ENCODE results near the gene UGCG. TPM values are rescaled to one million over a fixed set of nuclear protein-coding genes. Genes with fewer than 3 reads are reported as not detected.

UGCG gene
- total and polyA plus RNA-seq, 2 of the 8 experiments (the other 6 are each of a cell fraction or from before 2014, with no cell fraction given) = 14.9 to 34.0 TPM

DNA sequence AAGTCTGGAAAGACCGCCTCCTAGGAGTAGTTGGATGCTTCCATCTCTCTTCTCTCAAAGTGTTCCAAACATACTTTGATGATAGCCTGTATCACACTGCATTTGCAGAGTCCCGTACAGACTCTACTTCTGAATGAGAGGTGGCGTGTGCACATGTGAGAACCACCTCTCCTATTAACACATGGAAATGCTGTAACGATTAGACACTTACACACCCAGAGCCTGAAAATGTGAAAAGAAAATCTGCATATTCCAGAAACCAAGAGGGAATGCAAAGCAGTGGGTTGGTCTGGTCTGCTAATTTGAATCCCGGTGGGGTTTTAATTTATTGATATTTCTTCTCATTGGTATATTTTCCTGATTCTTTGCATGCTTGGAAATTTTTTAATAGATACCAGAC, 10.5 kb downstream of the UGCG start:
- H3K4me3 ChIP-seq (ENCODE audit: extremely low read depth in 1 of 4, insufficient read depth in 2 of 4, low read depth in 3 of 4, low read length in 4 of 4) = no peak overlapping the region
- 91% methylated on average over 5 of the region's 5 CpGs; no CpG with 5 or more reads in 1 of the 2 experiments for WGBS, 2 experiments (ENCODE audit: extremely low coverage in 1 of 2, insufficient coverage in 1 of 2, insufficient read length in 1 of 2, insufficient replicate concordance in 2 of 2, low coverage in 1 of 2, low lambda C conversion rate in 2 of 2, missing lambda C conversion rate in 1 of 2)
- H3K14ac ChIP-seq (ENCODE audit: insufficient read length) = no peak overlapping the region
- no peak overlapping the region for H4K8ac ChIP-seq (ENCODE audit: extremely low read depth, insufficient read depth, low read length)
- H3K79me2 ChIP-seq (ENCODE audit: control insufficient read depth in 1 of 2, insufficient read depth in 2 of 2, low read length in 2 of 2) = peaks cover 27 to 89% of the 10 kb centered on the region in 2 experiments
- FAIRE-seq = no peak
- no peaks in the 10 kb centered on the region for H3K23me2 ChIP-seq (ENCODE audit: low read depth, low read length)
- no peaks in the 10 kb centered on the region for H3K36me3 ChIP-seq (ENCODE audit: control insufficient read depth in 2 of 4, insufficient read depth in 4 of 4, low read length in 3 of 4)
- no peaks in the 10 kb centered on the region; a peak in 1 of 7 replicates for H3K4me1 ChIP-seq (replicated peaks in 1 of 4; ENCODE audit: control insufficient read depth in 3 of 4, insufficient read depth in 4 of 4, low read length in 3 of 4)
- TF ChIP-seq BRCA1 (IDR thresholded peaks at IDR 0.05; ENCODE audit: low read depth, low read length) (no peak), NANOG (IDR thresholded peaks at IDR 0.05; ENCODE audit: insufficient read depth, low read depth, low read length, poor library complexity, severe bottlenecking) (no peak), GTF2F1 (IDR thresholded peaks at IDR 0.05; ENCODE audit: borderline replicate concordance, low read depth, low read length) (no peak), MAFK (IDR thresholded peaks at IDR 0.05; ENCODE audit: low read depth, low read length) (no peak), JUN (IDR thresholded peaks at IDR 0.05; ENCODE audit: low read depth, low read length) (no peak)
- H3K23ac ChIP-seq (ENCODE audit: insufficient read length) = no peak overlapping the region
- H3K9ac ChIP-seq (replicated peaks in 1 of 4; ENCODE audit: extremely low read depth in 1 of 4, low read depth in 3 of 4, low read length in 3 of 4) = no peak overlapping the region
- H2BK120ac ChIP-seq (replicated peaks; ENCODE audit: low read depth, low read length) = no peak overlapping the region
- H2BK12ac ChIP-seq (ENCODE audit: low read depth, low read length) = no peak overlapping the region
- H3K4ac ChIP-seq (replicated peaks; ENCODE audit: insufficient read length, low read depth, low read length) = no peak overlapping the region
- no peak overlapping the region for H3K27ac ChIP-seq (ENCODE audit: low read depth, low read length)
- ChIA-PET CTCF (ENCODE audit: partially characterized antibody) (no interaction called here), POLR2A (ENCODE audit: partially characterized antibody) (interaction anchor here (2.1 kb wide), 1 partner anchor 10 kb away, joined by 10 read pairs; the partner anchor contains the start of gene UGCG)
- H4K20me1 ChIP-seq (replicated peaks in 1 of 2; ENCODE audit: control insufficient read depth in 1 of 2, insufficient read depth in 2 of 2, low read length in 2 of 2) = peaks cover 9 to 12% of the 10 kb centered on the region in 2 experiments
- no peak overlapping the region for H3K4me2 ChIP-seq (ENCODE audit: insufficient read depth in 1 of 2, low read depth in 2 of 2, low read length in 2 of 2)
- no peak overlapping the region for H2BK15ac ChIP-seq (ENCODE audit: low read length)
- no peak overlapping the region for H4K5ac ChIP-seq (ENCODE audit: insufficient read length, low read depth, low read length)
- no peak overlapping the region for H2AK5ac ChIP-seq (ENCODE audit: low read depth, low read length)
- no peaks in the 10 kb centered on the region for H3K9me3 ChIP-seq (ENCODE audit: insufficient read depth in 2 of 2, low read depth in 1 of 2, low read length in 1 of 2)
- no peak overlapping the region for H2BK20ac ChIP-seq (ENCODE audit: low read length)
- H2AFZ ChIP-seq (ENCODE audit: low read length) = no peak overlapping the region
- H3K27me3 ChIP-seq (replicated peaks in 1 of 4; ENCODE audit: control insufficient read depth in 3 of 4, extremely low read depth in 1 of 4, insufficient read depth in 3 of 4, low read length in 3 of 4) = no peaks in the 10 kb centered on the region
- H2BK5ac ChIP-seq (ENCODE audit: low read depth, low read length) = no peak overlapping the region
- no peak for DNase-seq (ENCODE audit: low read depth in 1 of 2, low spot score in 2 of 2)
- peaks cover 13% of the 10 kb centered on the region; the same call in 1 of the 2 replicates for H3K79me1 ChIP-seq (ENCODE audit: low read depth, low read length)
- no peak overlapping the region for H3K56ac ChIP-seq (replicated peaks; ENCODE audit: insufficient read length, low read depth, low read length)
- H4K91ac ChIP-seq (replicated peaks; ENCODE audit: insufficient read length, low read length) = no peak overlapping the region
- no peak overlapping the region for H3K18ac ChIP-seq (ENCODE audit: extremely low read depth, low read length)

Measured in H1 (cell line).